Renal pelvis (tissue), 4 donors: ENCODE results near the gene GNL1. TPM values are rescaled to one million over a fixed set of nuclear protein-coding genes. Genes with fewer than 3 reads are reported as not detected.
"Not testable (repeated sequence)": the region's sequence is repeated elsewhere in the genome, so short reads cannot be mapped to it uniquely, and the experiment has no call there.

ENCODE experiments used
- DNase-seq: peaks from one replicate; pipeline ENCODE4 v3.0.0-alpha.2; 2013
- polyA plus RNA-seq, 3 donors: library from polyadenylated mRNA; unstranded; fragments of 120-200 nt; gene quantifications; one replicate each; pipeline ENCODE4 v1.2.1, GENCODE V29; 2013; ENCODE audit not compliant: insufficient read length in 3 of 3

The GNL1 gene
- polyA plus RNA-seq, 3 donors, result 97.3 to 111 (median 102) TPM

DNA sequence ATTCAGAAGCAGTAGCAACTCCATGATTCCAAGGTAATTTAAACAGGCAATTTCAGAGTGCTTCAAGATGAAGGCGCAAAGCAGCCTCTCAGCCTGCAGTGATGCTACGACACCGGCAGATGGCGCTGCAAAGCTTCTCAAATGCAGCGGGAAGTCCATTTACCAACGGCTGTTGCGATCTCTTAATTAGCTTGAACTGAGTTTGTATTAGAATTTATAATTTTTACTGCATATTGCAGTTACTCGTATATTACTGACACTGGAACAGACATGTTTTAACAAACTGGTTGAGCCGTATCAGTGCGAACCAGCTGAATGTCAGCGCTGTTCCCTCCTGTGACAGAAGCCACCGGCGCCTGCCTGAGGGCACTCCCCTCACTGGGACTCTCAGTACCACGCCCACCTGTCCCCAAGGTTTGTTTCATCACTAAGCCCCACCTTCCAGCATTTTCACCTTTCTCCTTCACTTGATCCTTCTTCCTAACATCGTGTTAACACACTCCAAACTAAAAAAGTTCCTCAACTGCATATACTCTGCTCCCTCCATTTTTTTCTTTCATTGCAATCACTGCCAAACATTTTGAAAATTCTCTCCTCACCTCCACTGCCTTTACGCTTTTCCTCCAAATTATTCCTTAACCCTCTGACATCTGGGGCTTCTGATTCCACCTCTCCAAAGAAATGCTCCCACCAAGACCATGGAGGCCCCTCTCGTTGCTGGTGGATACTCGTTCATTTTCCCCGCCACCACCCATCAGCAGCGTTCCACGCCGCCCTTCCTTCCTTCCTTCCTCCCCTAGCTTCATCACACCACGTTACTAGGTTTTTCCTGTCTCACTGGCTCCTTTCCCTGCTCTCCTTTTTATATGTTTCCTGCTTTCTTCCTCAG is 14.5 kb downstream of the GNL1 start:
- peak; percentile 81 for DNase-seq

DNA sequence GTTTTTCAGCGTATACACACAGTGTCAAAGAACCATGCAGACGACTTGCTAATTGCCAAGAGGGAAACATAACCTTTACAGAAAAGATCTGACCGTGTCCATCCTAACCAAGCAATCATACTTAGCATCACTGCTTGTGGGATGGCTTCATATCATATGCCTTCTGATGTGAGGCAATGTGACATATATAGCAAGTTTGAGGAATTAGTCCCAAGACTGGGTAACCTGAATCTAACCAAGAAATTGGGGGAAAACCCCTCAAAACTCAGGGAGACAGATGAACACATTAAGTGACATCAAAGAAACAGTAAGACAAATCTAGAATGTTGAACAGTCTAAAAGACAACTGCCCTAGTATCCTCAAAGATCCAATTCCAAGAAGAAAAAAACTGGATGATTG is 18.4 kb downstream of the GNL1 start:
- no peak for DNase-seq

DNA sequence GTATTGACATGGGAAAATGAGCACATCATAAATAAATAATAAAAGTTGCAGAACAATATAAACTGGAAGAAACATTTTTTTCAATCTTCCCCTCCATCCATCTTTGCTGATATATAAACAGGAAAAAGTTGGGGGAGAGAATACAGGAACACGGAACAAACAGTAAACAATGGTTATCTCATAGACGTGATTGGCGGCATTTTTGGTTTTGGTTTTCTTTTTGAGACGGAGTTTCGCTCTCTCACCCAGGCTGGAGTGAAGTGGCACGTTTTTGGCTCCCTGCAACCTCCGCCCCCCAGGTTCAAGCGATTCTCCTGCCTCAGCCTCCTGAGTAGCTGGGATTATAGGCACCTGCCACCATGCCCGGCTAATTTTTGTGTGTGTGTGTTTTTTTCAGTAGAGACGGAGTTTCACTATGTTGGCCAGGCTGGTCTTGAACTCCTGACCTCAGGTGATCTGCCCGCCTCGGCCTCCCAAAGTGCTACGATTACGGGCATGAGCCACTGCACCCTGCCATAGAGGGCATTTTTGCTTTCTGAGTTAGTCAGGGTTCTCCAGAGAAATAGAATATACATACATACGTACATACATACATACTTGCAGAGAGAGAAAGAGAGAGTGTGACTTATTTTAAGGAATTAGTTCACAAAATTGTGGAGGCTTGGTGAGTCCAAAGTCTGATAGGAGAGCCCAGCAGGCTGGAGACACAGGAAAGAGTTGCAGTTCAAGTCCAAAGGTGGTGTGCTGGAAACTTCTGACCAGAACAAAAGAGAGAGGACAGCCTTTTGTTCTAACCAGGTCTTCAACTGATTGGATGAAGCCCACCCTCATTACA is 22.6 kb downstream of the GNL1 start:
- no peak for DNase-seq

GRCh38 chr6:30530014-30530413 is 26.3 kb downstream of the GNL1 start:
- no peak for DNase-seq

DNA sequence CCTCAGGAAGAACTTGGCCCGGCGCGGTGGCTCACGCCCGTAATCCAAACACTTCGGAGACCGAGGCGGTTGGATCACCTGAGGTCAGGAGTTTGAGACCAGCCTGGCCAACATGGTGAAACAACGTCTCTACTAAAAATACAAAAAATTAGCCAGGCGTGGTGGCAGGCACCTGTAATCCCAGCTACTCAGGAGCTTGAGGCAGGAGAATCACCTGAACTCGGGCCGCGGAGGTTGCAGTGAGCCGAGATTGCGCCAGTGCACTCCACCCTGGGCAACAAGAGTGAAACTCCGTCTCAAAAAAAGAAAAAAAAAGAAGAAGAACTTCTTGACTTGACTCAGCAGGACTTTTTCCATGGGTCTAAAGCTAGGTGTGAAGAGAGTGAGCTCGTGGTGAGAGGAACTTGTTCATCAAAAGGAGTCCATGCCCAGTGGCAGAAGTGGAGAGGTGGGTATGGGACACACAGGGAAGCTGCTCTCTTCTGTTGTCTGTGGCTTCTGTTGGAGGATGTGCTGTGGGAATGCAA is 26.9 kb downstream of the GNL1 start:
- DNase-seq, result not testable (repeated sequence)

- DNase-seq, result not testable (repeated sequence)
Observed at GRCh38 chr6:30526444-30526843, 29.8 kb downstream of the GNL1 start.

DNA sequence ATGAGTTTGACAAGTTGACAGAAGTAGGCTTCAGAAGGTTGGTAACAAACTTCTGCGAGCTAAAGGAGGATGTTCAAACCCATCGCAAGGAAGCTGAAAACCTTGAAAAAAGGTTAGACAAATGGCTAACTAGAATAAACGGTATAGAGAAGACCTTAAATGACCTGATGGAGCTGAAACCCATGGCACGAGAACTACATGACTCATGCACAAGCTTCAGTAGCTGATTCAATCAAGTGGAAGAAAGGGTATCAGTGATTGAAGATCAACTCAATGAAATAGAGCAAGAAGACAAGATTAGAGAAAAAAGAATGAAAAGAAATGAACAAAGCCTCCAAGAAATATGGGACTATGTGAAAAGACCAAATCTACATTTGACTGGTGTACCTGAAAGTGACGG is 34.3 kb downstream of the GNL1 start:
- not testable (repeated sequence) for DNase-seq

GRCh38 chr6:30521082-30521481 is 35.2 kb downstream of the GNL1 start:
- not testable (repeated sequence) for DNase-seq

DNA sequence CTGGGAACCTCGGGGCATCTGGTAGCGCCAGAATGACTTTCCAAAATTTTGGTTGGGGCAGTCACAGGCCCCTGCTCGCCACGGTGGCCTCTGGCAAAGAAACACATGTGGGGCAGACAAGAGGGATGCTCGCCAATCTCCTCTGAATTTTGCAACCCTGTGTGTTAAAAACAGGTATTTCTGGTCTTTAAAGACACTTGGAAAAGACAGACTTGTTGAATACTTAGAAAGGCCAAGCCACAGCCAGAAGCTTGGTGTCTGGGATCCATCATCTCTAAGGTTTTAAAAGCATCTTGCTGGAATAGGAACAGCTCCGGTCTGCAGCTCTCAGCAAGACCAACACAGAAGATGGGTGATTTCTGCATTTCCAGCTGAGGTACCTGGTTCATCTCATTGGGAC is 35.8 kb downstream of the GNL1 start:
- no peak for DNase-seq

DNA sequence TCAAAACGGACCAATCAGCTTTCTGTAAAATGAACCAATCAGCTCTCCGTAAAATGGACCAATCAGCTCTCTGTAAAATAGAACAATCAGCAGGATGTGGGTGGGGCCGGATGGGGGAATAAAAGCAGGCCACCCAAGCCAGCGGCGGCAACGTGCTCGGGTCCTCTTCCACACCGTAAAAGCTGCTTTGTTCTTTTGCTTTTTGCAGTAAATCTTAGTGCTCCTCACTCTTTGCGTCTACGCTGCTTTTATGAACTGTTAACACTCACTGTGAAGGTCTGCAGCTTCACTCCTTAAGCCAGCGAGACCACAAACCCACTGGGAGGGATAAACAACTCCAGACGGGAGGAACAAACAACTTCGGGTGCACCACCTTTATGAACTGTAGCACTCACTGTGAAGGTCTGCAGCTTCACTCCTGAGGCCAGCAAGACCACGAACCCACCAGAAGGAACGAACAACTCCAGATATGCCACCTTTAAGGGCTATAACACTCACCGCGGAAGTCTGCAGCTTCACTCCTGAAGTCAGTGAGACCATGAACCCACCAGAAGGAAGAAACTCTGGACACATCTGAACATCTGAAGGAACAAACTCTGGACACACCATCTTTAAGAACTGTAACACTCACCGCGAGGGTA is 37.7 kb downstream of the GNL1 start:
- DNase-seq, result not testable (repeated sequence)

DNA sequence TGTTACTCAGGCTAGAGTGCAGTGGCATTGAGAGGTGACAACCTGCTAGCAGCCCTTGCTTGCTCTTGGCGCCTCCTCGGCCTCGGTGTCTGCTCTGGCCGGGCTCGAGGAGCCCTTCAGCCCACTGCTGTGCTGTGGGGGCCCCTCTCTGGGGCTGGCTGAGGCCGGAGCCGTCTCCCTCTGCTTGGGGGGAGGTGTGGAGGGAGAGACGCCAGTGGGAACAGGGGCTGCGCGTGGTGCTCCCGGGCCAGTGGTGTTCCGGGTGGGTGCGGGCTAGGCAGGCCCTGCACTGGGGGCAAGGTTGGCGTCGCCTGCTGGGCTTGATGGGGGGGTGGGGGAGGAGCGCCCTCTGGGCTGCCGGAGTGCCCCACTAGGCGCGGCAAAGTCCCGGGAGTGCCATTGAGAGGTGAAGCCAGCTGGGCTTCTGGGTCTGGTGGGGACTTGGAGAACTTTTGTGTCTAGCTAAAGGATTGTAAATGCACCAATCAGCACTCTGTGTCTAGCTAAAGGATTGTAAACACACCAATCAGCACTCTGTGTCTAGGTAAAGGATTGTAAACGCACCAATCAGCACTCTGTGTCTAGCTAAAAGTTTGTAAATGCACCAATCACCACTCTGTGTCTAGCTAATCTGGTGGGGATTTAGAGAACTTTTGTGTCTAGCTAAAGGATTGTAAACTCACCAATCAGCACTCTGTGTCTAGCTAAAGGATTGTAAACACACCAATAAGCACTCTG is 38.4 kb downstream of the GNL1 start:
- not testable (repeated sequence) for DNase-seq

- DNase-seq, result not testable (repeated sequence)
Observed at GRCh38 chr6:30516754-30517076, 39.6 kb downstream of the GNL1 start.

DNA sequence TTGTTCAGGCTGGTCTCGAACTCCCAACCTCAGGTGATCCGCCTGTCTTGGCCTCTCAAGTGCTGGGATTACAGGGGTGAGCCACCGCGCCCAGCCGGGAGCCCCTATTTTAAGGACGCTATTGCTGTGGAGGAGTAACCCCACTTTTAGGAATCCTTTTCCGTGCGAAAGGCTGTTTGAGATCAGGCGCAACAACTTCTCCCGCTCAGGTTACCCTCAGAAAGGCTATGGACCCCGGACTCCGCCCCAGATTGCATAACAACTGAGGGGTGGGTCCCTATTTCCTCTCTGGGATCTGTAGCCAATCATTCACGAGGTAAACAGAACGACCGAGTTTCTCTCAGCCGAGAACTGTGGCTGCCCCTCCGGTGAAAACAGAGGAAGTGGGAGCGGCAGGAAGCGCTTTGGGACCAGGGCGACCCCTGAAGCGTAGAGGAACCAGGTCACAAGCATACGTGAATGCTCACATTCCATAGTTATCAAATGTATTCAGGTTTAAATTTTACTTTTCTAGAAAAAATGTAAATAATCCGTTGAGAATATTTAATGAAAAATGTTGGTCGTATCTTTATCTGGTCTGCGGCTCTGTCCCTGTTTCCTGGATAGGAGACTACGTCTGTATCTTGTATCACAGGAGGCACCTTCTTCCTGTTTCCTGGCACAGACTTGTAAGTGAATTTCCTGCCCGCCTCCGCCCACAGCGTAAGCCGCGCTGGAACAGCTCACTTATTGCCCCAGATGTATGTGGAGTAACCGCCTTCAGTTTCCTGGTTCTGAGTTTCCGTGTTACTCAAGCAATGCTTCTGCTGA is 40.1 kb downstream of the GNL1 start:
- peak; percentile 91 for DNase-seq

DNA sequence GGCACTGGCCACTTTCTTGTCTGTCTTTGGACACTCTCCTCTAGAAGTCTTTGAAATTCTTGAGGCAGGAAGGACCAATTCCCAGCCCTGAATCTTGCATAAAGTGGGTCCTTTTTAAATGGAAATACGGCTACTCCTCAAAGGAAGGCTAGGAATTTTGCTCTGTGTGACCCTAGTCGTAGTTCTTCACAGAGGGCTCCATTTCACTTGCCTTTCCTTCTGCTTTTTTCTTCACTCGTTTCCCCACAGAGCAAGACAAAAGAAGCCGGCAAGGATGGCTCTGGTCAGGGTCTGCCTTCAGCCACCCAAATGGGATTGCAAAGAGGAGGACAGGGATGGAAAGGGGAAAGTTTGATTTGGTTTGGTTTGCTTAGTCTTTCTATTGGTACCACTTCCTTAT is 41.2 kb downstream of the GNL1 start:
- DNase-seq, result no peak

- no peak for DNase-seq
Observed at GRCh38 chr6:30513451-30513850, 42.8 kb downstream of the GNL1 start.

DNA sequence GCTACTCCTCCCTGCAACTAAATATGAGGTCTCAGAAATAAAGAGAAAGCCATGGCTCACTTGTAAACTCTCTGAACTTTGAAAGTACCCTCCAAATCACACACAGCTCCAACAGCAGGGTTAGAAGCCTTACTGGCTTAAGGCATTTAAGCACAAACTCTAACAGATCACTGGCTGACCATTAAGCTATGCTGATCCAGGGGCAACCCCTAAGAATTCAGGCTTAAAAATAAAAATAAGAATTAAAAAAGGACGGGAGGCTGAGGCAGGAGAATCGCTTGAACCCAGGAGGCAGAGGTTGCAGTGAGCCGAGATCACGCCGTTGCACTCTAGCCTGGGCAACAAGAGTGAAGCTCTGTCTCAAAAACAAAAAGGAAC is 45.1 kb downstream of the GNL1 start:
- DNase-seq, result no peak

DNA sequence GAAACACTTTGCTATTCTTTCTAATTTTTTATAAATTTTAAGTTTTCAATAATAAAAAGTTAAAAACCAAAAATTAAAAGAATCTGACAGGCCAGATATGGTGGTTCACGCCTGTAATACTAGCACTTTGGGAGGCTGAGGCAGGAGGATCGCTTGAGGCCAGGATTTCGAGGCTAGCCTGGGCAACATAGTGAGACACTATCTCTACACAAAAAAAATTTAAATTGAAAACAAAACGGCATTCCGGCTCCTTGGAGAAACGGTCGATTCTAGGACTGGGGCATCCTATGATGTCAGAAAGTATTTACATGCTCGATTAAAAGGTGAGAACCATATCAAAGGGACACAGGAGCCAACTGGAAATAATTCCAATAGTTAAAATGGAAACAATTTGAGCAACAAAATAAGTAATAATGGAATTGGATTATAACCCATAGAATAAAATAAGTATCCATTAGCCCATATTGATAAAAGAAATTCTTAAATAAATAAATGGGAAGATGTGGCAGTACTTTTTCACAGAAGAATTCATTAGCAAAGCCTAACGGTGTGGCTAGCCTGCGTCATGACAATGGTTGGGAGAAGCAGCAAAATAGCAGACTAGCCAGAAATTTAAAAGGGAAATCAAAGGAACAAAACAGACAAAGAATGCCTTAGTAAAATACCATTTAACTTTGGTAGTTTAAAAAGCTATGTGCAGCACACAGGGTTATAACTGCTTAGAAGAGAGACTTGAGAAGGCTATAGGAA is 45.7 kb downstream of the GNL1 start:
- no peak for DNase-seq

GRCh38 chr6:30508890-30509736 is 47.2 kb downstream of the GNL1 start:
- no peak for DNase-seq
